Activated T-cell treated with anti-CD3 and anti-CD28 coated beads, Interleukin-2, amount 50 U/mL, for 72 hours (primary cell): Measurements from ENCODE around the gene HOXD12. TPM values are rescaled to one million over a fixed set of nuclear protein-coding genes. Genes with fewer than 3 reads are reported as not detected.

Experiments used
- ATAC-seq, 2 donors: fragments of 150-1000 bp; cut with Tn5 transposase; replicated peaks in 1 of 2; 2 replicates each; pipeline ENCODE4 v1.10.0; 2021; ENCODE audit warnings: moderate library complexity in 2 of 2, mild to moderate bottlenecking in 1 of 2
- DNase-seq, 2 donors: peaks; one replicate each; pipeline ENCODE4 v3.0.0; 2021 to 2022; ENCODE audit warnings: mixed read lengths in 1 of 2
- H3K27ac Mint-ChIP-seq: one replicate; pipeline ENCODE4 v1.8.0; 2022; ENCODE audit warnings: mild to moderate bottlenecking, moderate library complexity, mixed read lengths
- H3K27me3 Mint-ChIP-seq: one replicate; pipeline ENCODE4 v1.8.0; 2022; ENCODE audit warnings: low read depth, mixed read lengths
- H3K36me3 Mint-ChIP-seq, 2 donors: one replicate each; pipeline ENCODE4 v1.8.0; 2022; ENCODE audit warnings: mixed read lengths in 2 of 2, mild to moderate bottlenecking in 1 of 2; ENCODE audit not compliant: insufficient read depth in 2 of 2
- H3K4me1 Mint-ChIP-seq: one replicate; pipeline ENCODE4 v1.8.0; 2022; ENCODE audit warnings: low read depth, mixed read lengths
- H3K4me3 Mint-ChIP-seq, 2 donors: one replicate each; pipeline ENCODE4 v1.8.0; 2022; ENCODE audit warnings: mild to moderate bottlenecking in 2 of 2, mixed read lengths in 2 of 2, moderate library complexity in 2 of 2
- H3K9me3 Mint-ChIP-seq, 2 donors: one replicate each; pipeline ENCODE4 v1.8.0; 2022; ENCODE audit warnings: mixed read lengths in 2 of 2
- total RNA-seq, 2 donors: library from RNA; stranded (reverse); gene quantifications; one replicate each; pipeline ENCODE4 v1.2.3, GENCODE V29; 2022

HOXD12 gene
- total RNA-seq, 2 donors from 2014 or later = not detected

DNA sequence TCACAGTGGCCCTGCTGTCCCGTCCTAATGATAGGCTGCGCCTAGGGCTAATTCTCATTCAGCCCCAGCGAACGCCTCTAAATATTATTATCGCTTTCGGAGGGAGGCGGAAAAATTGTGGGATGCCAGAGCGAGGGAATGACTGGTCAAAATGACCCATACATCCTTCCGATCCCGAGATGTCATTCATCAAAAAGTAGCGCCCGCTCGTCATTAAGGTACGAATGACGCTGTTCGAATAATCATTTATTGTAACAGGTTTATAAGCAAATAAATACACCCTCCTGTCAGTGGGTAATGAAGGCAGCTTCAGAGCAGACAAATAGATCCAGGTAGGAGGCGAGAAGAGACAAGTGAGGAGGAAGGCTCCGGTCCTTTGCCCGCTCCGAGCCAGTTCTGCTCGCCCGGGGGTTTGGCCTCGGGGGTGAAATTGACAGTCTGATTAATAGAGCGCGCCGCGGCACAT is 15.8 kb upstream of the HOXD12 start, which contains the start of gene EVX2:
Gene EVX2 (minus strand): TSS at position 167 of the 466 bp plus-strand sequence. CDS start 186 bp downstream, outside the sequence.
- Mint-ChIP-seq H3K4me1 (peaks cover 28% of the 10 kb centered on the region), H3K4me3 (peak within 1 kb of the TSS; percentile 37 to 46), H3K27me3 (peaks cover 78% of the 10 kb centered on the region), H3K9me3 (peaks cover 0 to 3% of the 10 kb centered on the region in 2 donors), H3K36me3 (peaks cover 10 to 11% of the 10 kb centered on the region in 2 donors), H3K27ac (peak within 1 kb of the TSS; percentile 85)
- no peak for DNase-seq
- no peak for ATAC-seq

DNA sequence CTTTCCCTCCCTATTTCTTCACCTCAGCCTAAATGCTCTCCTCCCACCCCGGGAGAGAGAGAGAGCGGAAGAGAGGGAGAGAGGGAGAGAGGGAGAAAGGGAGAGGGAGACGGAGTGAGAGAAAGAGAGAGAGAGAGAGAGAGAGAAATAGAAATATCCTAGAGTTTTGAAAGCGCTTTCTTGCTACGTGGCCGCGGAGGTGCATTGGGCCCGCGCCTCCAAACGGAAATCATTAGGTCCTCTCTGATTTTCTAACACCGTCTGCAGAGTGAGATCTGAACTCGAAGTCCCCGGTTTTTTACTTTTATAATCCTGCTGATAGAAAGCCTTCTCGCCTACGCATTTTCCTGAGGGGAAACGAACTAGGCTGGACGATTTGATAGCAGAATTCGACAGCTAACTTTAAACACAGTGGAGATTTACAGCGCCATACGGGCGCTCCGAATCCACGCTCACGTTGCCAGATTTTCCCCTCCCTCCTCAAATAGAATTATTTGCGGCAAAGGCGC is 14.9 kb upstream of the HOXD12 start:
- no peak overlapping the region for H3K4me3 Mint-ChIP-seq
- peaks cover 0 to 2% of the 10 kb centered on the region in 2 donors for H3K9me3 Mint-ChIP-seq
- peaks cover 8 to 9% of the 10 kb centered on the region in 2 donors for H3K36me3 Mint-ChIP-seq
- ATAC-seq = no peak
- H3K27me3 Mint-ChIP-seq = peaks cover 76% of the 10 kb centered on the region
- H3K4me1 Mint-ChIP-seq = peaks cover 20% of the 10 kb centered on the region
- H3K27ac Mint-ChIP-seq = peak overlapping the region; percentile 81
- no peak for DNase-seq

GRCh38 chr2:176085120-176085788 is 14.3 kb upstream of the HOXD12 start:
- Mint-ChIP-seq H3K27ac (peak overlapping the region; percentile 72), H3K4me1 (peaks cover 19% of the 10 kb centered on the region), H3K4me3 (peak overlapping the region in 1 of 2 donors; percentile 47), H3K36me3 (peaks cover 8 to 9% of the 10 kb centered on the region in 2 donors), H3K27me3 (peaks cover 80% of the 10 kb centered on the region), H3K9me3 (peaks cover 0 to 2% of the 10 kb centered on the region in 2 donors)
- DNase-seq (no peak), ATAC-seq (no peak)

- Mint-ChIP-seq H3K9me3 (peaks cover 0 to 2% of the 10 kb centered on the region in 2 donors), H3K27me3 (peaks cover 85% of the 10 kb centered on the region), H3K36me3 (peaks cover 8 to 9% of the 10 kb centered on the region in 2 donors), H3K27ac (peak overlapping the region; percentile 72), H3K4me3 (no peak overlapping the region), H3K4me1 (peaks cover 19% of the 10 kb centered on the region)
- ATAC-seq (no peak), DNase-seq (no peak)
Observed at GRCh38 chr2:176085861-176086771, 13.5 kb upstream of the HOXD12 start.

DNA sequence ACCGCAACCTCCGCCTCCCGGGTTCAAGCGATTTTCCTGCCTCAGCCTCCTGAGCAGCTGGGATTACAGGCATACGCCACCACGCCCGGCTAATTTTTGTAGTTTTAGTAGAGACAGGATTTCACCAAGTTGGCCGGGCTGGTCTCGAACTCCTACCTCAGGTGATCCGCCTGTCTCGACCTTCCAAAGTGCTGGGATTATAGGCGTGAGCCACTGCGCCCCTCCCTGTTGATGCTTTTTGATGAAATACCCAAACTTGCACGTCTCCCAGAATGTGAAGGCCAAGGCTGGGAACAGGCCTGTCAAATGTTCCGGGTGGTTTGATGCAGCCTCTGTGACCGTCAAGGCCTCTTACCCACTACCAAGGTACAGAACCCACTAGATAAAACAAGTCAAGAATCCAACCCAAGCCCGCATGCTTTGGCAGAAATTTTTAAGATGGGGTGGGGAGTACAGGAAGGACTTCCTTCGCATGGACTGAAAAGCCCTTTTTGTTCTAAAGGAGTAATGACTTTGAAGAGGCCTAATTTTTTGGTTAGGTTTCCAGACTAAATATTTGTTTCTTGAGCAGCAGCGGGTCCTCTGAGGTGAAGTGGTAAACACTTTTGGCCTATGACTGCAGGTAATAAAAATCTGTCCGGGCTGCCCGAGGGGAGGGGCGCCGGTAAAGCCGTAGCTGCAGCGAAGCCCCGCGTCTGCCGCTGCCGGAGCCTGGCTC is 12.1 kb upstream of the HOXD12 start:
- Mint-ChIP-seq H3K9me3 (peaks cover 0 to 2% of the 10 kb centered on the region in 2 donors), H3K4me3 (peak overlapping the region; percentile 69 to 74), H3K27ac (no peak overlapping the region), H3K36me3 (peaks cover 7 to 10% of the 10 kb centered on the region in 2 donors), H3K4me1 (peaks cover 28% of the 10 kb centered on the region), H3K27me3 (peaks cover 86% of the 10 kb centered on the region)
- DNase-seq = no peak
- ATAC-seq = no peak

GRCh38 chr2:176088048-176088936 is 11.3 kb upstream of the HOXD12 start:
- H3K27me3 Mint-ChIP-seq = peaks cover 80% of the 10 kb centered on the region
- peaks cover 25% of the 10 kb centered on the region for H3K4me1 Mint-ChIP-seq
- no peak for DNase-seq
- H3K4me3 Mint-ChIP-seq = peak overlapping the region; percentile 69 to 74
- H3K27ac Mint-ChIP-seq = no peak overlapping the region
- no peak for ATAC-seq
- peaks cover 6 to 10% of the 10 kb centered on the region in 2 donors for H3K36me3 Mint-ChIP-seq
- H3K9me3 Mint-ChIP-seq = peaks cover 0 to 2% of the 10 kb centered on the region in 2 donors

GRCh38 chr2:176088937-176089842 is 10.4 kb upstream of the HOXD12 start:
- ATAC-seq (no peak), DNase-seq (no peak)
- Mint-ChIP-seq H3K27ac (peak overlapping the region; percentile 75), H3K27me3 (peaks cover 80% of the 10 kb centered on the region), H3K4me1 (peaks cover 34% of the 10 kb centered on the region), H3K4me3 (no peak overlapping the region), H3K9me3 (peaks cover 0 to 2% of the 10 kb centered on the region in 2 donors), H3K36me3 (peaks cover 6% of the 10 kb centered on the region in 2 donors)

DNA sequence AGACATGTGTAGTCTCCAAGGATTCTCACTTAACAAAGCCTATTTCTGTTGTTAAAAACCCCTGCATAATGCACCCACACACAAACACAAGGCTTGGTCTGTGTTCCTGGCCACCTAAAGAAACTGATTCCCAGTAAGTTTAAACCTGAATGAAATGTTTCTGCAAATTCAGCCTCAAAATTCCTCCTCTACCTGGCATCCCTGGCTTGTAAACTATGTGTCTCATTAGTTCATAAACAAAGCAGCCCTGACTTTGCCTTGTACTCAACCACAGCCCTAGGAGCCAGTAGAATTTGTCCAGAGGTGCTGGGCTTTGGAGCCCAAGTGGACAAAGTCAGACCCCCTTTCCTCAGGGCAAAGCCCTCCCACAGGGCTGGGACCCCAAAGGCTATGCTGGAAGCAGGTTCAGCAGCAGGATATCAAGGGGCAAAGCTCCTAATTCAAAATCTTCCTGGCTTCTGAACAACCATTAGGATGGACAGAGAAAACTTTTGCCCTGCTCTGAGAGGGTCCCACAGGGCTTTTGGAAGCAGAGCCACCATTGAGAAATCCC is 9.7 kb upstream of the HOXD12 start:
- Mint-ChIP-seq H3K27ac (no peak overlapping the region), H3K9me3 (peaks cover 0 to 2% of the 10 kb centered on the region in 2 donors), H3K4me3 (no peak overlapping the region), H3K27me3 (peaks cover 80% of the 10 kb centered on the region), H3K4me1 (peaks cover 33% of the 10 kb centered on the region), H3K36me3 (peaks cover 4% of the 10 kb centered on the region in 2 donors)
- DNase-seq = no peak
- no peak for ATAC-seq

- no peak overlapping the region for H3K4me3 Mint-ChIP-seq
- H3K36me3 Mint-ChIP-seq = peaks cover 4% of the 10 kb centered on the region in 2 donors
- H3K9me3 Mint-ChIP-seq = peaks cover 0 to 2% of the 10 kb centered on the region in 2 donors
- peaks cover 85% of the 10 kb centered on the region for H3K27me3 Mint-ChIP-seq
- H3K27ac Mint-ChIP-seq = no peak overlapping the region
- H3K4me1 Mint-ChIP-seq = peaks cover 26% of the 10 kb centered on the region
- no peak for DNase-seq
- no peak for ATAC-seq
Observed at GRCh38 chr2:176090862-176091261, 8.7 kb upstream of the HOXD12 start.

DNA sequence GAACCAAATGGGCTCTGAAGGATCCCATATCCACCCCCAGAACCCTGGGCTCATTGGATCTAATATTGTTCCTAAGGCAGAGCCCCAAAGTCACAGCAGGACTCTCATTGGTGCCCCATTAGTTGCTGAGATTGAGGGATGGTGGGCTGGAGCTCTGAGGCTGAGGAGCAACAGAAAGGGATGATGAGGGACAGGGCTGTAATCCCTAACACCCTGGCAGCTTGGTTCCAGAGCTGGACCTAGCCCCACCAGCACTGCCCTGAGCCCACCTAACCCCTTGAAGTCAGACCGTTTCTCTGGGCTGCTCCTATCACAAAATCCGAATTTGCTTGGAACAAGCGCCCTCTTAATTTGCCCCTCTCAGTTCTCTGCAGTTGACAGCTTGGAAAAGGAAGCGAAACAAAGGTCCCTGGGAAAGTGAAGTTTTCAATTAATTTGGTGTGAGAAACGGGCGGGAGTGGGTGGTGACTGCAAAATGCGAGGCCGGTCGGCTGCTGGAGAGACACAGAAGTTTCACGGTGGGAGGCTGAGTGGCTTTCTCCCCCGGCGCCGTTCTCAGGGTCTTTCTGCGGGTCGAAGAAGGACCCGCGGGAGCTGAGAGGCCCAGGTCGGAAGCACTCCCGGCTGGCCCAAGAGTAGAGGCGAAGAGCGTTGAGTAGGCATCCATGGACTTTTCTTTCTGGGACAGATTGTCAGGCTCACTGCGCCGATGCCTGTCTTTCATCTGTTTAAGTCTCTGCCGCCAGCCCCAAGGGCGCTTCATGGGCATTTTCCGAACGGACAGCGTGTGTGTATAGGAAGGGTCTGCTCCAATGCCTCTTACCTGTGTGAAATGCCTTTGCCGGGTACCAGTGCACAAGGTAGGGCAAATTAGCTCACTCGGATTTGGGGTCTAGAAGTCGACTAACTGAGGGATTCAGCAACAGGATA is 8.0 kb upstream of the HOXD12 start:
- peak overlapping the region; percentile 84 for H3K27ac Mint-ChIP-seq
- peaks cover 4% of the 10 kb centered on the region in 2 donors for H3K36me3 Mint-ChIP-seq
- H3K4me3 Mint-ChIP-seq = peak overlapping the region; percentile 56 to 80

More for the DNA sequence above, 8.0 kb upstream of the HOXD12 start:
- ATAC-seq (no peak), DNase-seq (no peak)
- Mint-ChIP-seq H3K27me3 (peaks cover 88% of the 10 kb centered on the region), H3K4me1 (peaks cover 29% of the 10 kb centered on the region), H3K9me3 (peaks cover 0 to 2% of the 10 kb centered on the region in 2 donors)
